ENCODE measurements around the gene FLVCR2.

FLVCR2 gene

GRCh38 chr14:75625034-75625433 lies 46.6 kb downstream of the FLVCR2 start:
- TF ChIP-seq CTCF (IDR thresholded peaks at IDR 0.05; ENCODE audit: control extremely low read depth, extremely low read depth, low read depth, missing control alignments), result no peak
- POLR2A ChIA-PET, result no interaction called here
- CTCF ChIA-PET, result interaction anchor here (1.0 to 2.0 kb wide), 5 partner anchors 13 to 48 kb away, joined by 3 to 8 read pairs (median 4); no protein-coding TSS in a partner anchor
- DNase-seq (ENCODE audit: extremely low spot score), result no peak

GRCh38 chr14:75626396-75626795 lies 48.0 kb downstream of the FLVCR2 start:
- no peak for DNase-seq (ENCODE audit: extremely low spot score)
- POLR2A ChIA-PET, result no interaction called here
- no peak for TF ChIP-seq CTCF (IDR thresholded peaks at IDR 0.05; ENCODE audit: control extremely low read depth, extremely low read depth, low read depth, missing control alignments)
- CTCF ChIA-PET, result interaction anchor here (0.8 to 1.5 kb wide), 3 partner anchors 10 to 32 kb away, joined by 3 to 5 read pairs (median 3); no protein-coding TSS in a partner anchor

GRCh38 chr14:75626863-75627262 lies 48.4 kb downstream of the FLVCR2 start:
- DNase-seq (ENCODE audit: extremely low spot score), result no peak
- CTCF ChIA-PET, result interaction anchor here (0.8 to 1.5 kb wide), 4 partner anchors 10 to 31 kb away, joined by 3 to 5 read pairs (median 3); no protein-coding TSS in a partner anchor
- TF ChIP-seq CTCF (IDR thresholded peaks at IDR 0.05; ENCODE audit: control extremely low read depth, extremely low read depth, low read depth, missing control alignments), result no peak
- POLR2A ChIA-PET, result no interaction called here

GRCh38 chr14:75627406-75627805 lies 49.0 kb downstream of the FLVCR2 start:
- no peak for DNase-seq (ENCODE audit: extremely low spot score)
- no peak for TF ChIP-seq CTCF (IDR thresholded peaks at IDR 0.05; ENCODE audit: control extremely low read depth, extremely low read depth, low read depth, missing control alignments)
- POLR2A ChIA-PET, result no interaction called here
- CTCF ChIA-PET, result interaction anchor here (0.9 to 1.5 kb wide), 4 partner anchors 9 to 31 kb away, joined by 3 to 5 read pairs (median 3); no protein-coding TSS in a partner anchor

GRCh38 chr14:75628816-75629215 lies 50.4 kb downstream of the FLVCR2 start:
- no peak for DNase-seq (ENCODE audit: extremely low spot score)
- ChIA-PET POLR2A (no interaction called here), CTCF (interaction anchor here (1.0 to 1.4 kb wide), 3 partner anchors 9 to 25 kb away, joined by 3 to 5 read pairs (median 3); no protein-coding TSS in a partner anchor)
- no peak for TF ChIP-seq CTCF (IDR thresholded peaks at IDR 0.05; ENCODE audit: control extremely low read depth, extremely low read depth, low read depth, missing control alignments)

- CTCF ChIA-PET, result interaction anchor here (0.7 to 2.4 kb wide), 2 partner anchors 23 to 70 kb away, joined by 3 to 7 read pairs; no protein-coding TSS in a partner anchor
- TF ChIP-seq CTCF (IDR thresholded peaks at IDR 0.05; ENCODE audit: control extremely low read depth, extremely low read depth, low read depth, missing control alignments), result no peak
- POLR2A ChIA-PET, result no interaction called here
- no peak for DNase-seq (ENCODE audit: extremely low spot score)
Measured at GRCh38 chr14:75630695-75631452, 52.5 kb downstream of the FLVCR2 start.
